HepG2 (cell line): ENCODE results near the gene TAF1B. TPM values are rescaled to one million over a fixed set of nuclear protein-coding genes. Genes with fewer than 3 reads are reported as not detected.
A peak's percentile ranks its signal among the peaks of the same experiment; 100 is the strongest.

Experiments
- CC2D1A ChIP-seq: sonication (generic); formaldehyde crosslinking; IDR thresholded peaks from 2 replicates; pipeline ENCODE4 v1.8.1; 2023; ENCODE audit warnings: mild to moderate bottlenecking, missing genetic modification reagents
- DNMT3B ChIP-seq: conservative IDR thresholded peaks from 2 replicates; pipeline ENCODE4 v1.6.1; 2016; ENCODE audit warnings: missing biosample characterization, control low read depth
- ELF1 ChIP-seq: sonication (generic); formaldehyde crosslinking; IDR thresholded peaks from 2 replicates; pipeline ENCODE4 v1.4.0; 2020; ENCODE audit warnings: missing genetic modification reagents
- HDAC1 ChIP-seq: sonication (generic); formaldehyde crosslinking; IDR thresholded peaks from 2 replicates; pipeline ENCODE4 v1.5.1; 2020; ENCODE audit warnings: mild to moderate bottlenecking, missing genetic modification reagents
- HNRNPLL ChIP-seq: fragments of 200-400 bp; formaldehyde crosslinking; IDR thresholded peaks from 2 replicates; pipeline ENCODE4 v1.6.1; 2017; ENCODE audit warnings: mild to moderate bottlenecking, low read depth, low read length; ENCODE audit not compliant: poor library complexity, severe bottlenecking
- RBM22 ChIP-seq: fragments of 200-400 bp; formaldehyde crosslinking; optimal IDR thresholded peaks from 2 replicates; pipeline ENCODE3; 2017; ENCODE audit warnings: mild to moderate bottlenecking, low read length, moderate library complexity
- SP4 ChIP-seq: sonication (generic); formaldehyde crosslinking; IDR thresholded peaks from 2 replicates; pipeline ENCODE4 v1.8.1; 2023; ENCODE audit warnings: mild to moderate bottlenecking, missing genetic modification reagents
- TBX3 ChIP-seq: fragments of 450-650 bp; IDR thresholded peaks from 2 replicates; pipeline ENCODE4 v1.6.1; 2017; ENCODE audit warnings: antibody characterized with exemption, mild to moderate bottlenecking, inconsistent platforms, borderline replicate concordance
- YEATS4 ChIP-seq: sonication (generic); formaldehyde crosslinking; IDR thresholded peaks from 2 replicates; pipeline ENCODE4 v1.4.0; 2020; ENCODE audit warnings: missing genetic modification reagents, borderline replicate concordance
- ZFP90 ChIP-seq: sonication (generic); formaldehyde crosslinking; IDR thresholded peaks from 2 replicates; pipeline ENCODE4 v1.8.0; 2022; ENCODE audit warnings: missing genetic modification reagents, mild to moderate bottlenecking, inconsistent platforms, borderline replicate concordance
- ZHX1 ChIP-seq: sonication (generic); formaldehyde crosslinking; IDR thresholded peaks from 2 replicates; pipeline ENCODE4 v1.8.1; 2022; ENCODE audit warnings: low read depth, mild to moderate bottlenecking, missing genetic modification reagents
- ZNF124 ChIP-seq: sonication (generic); formaldehyde crosslinking; IDR thresholded peaks from 2 replicates; pipeline ENCODE4 v1.4.0; 2020; ENCODE audit warnings: missing genetic modification reagents
- ZNF329 ChIP-seq: sonication (generic); formaldehyde crosslinking; IDR thresholded peaks from 2 replicates; pipeline ENCODE4 v1.9.0; 2021; ENCODE audit warnings: low read depth, mild to moderate bottlenecking, missing genetic modification reagents
- ZNF547 ChIP-seq: sonication (generic); formaldehyde crosslinking; IDR thresholded peaks from 2 replicates; pipeline ENCODE4 v1.5.1; 2020; ENCODE audit warnings: mild to moderate bottlenecking, missing genetic modification reagents
- ZNF605 ChIP-seq: sonication (generic); formaldehyde crosslinking; IDR thresholded peaks from 2 replicates; pipeline ENCODE4 v1.8.0; 2022; ENCODE audit warnings: mild to moderate bottlenecking, missing genetic modification reagents
- ZUFSP ChIP-seq: sonication (generic); formaldehyde crosslinking; IDR thresholded peaks from 2 replicates; pipeline ENCODE4 v1.9.0; 2021; ENCODE audit warnings: missing genetic modification reagents, mild to moderate bottlenecking, borderline replicate concordance
- polyA plus RNA-seq, 8 experiments: library from polyadenylated mRNA; depleted of rRNA in 3 of 8; stranded (reverse) in 7 of 8; unstranded in 1 of 8; fragments of >200 nt; fragmentation: Illumina TruSeq in 4 of 8; extraction: Trizol in 4 of 8; gene quantifications; 2 replicates each; pipeline versions ENCODE4 v1.2.1 to v1.2.3, GENCODE V29; 2011 to 2016; ENCODE audit warnings: low read depth in 4 of 8, missing spikeins in 1 of 8, mixed read lengths in 1 of 8; ENCODE audit not compliant: insufficient read depth in 1 of 8
- total RNA-seq, 5 experiments: library from RNA; depleted of rRNA; stranded (reverse); fragments of >200 nt; fragmentation: Illumina TruSeq; extraction: Trizol; gene quantifications; 2 replicates each; pipeline ENCODE4 v1.2.3, GENCODE V29; 2016; ENCODE audit warnings: low read depth in 1 of 5
- TF ChIP-seq, protein P1 (sequence below): sonication (generic); formaldehyde crosslinking; IDR thresholded peaks from 2 replicates; pipeline ENCODE4 v1.9.0; 2022; ENCODE audit warnings: missing genetic modification reagents, mild to moderate bottlenecking, borderline replicate concordance
- TF ChIP-seq, protein P2 (sequence below): sonication (generic); formaldehyde crosslinking; IDR thresholded peaks from 2 replicates; pipeline ENCODE4 v1.4.0; 2020; ENCODE audit warnings: missing genetic modification reagents
- TF ChIP-seq, protein P3 (sequence below): IDR thresholded peaks from 2 replicates; pipeline ENCODE4 v1.6.1; 2016; ENCODE audit warnings: missing compliant biosample characterization, missing genetic modification reagents, borderline replicate concordance

TAF1B gene
- total and polyA plus RNA-seq, 2 of the 13 experiments (the other 11 are each of a cell fraction or from before 2014, with no cell fraction given): 13.3 to 27.7 TPM

GRCh38 chr2:9949992-9950520 lies 106.8 kb downstream of the TAF1B start (continued):
- no peak for TF ChIP-seq ZFP90
- no peak for TF ChIP-seq ZNF124
- no peak for TF ChIP-seq CC2D1A (CRISPR knock-in tag)
- TF ChIP-seq ELF1 (CRISPR knock-in tag): no peak
- TF ChIP-seq ZNF547 (CRISPR knock-in tag): no peak
- no peak for TF ChIP-seq HNRNPLL
- no peak for TF ChIP-seq ZHX1 (CRISPR knock-in tag)
- TF ChIP-seq, protein P1, sequence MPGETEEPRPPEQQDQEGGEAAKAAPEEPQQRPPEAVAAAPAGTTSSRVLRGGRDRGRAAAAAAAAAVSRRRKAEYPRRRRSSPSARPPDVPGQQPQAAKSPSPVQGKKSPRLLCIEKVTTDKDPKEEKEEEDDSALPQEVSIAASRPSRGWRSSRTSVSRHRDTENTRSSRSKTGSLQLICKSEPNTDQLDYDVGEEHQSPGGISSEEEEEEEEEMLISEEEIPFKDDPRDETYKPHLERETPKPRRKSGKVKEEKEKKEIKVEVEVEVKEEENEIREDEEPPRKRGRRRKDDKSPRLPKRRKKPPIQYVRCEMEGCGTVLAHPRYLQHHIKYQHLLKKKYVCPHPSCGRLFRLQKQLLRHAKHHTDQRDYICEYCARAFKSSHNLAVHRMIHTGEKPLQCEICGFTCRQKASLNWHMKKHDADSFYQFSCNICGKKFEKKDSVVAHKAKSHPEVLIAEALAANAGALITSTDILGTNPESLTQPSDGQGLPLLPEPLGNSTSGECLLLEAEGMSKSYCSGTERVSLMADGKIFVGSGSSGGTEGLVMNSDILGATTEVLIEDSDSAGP: 0 out of 2 replicates have a peak, but pooled peaks have one; percentile 8
- no peak for TF ChIP-seq SP4 (CRISPR knock-in tag)
- TF ChIP-seq, protein P2, sequence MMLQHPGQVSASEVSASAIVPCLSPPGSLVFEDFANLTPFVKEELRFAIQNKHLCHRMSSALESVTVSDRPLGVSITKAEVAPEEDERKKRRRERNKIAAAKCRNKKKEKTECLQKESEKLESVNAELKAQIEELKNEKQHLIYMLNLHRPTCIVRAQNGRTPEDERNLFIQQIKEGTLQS: no peak
- no peak for TF ChIP-seq ZNF605 (CRISPR knock-in tag)
- no peak for TF ChIP-seq RBM22
- TF ChIP-seq DNMT3B (CRISPR knock-in tag): no peak
- TF ChIP-seq YEATS4 (CRISPR knock-in tag): no peak
- no peak for TF ChIP-seq ZUFSP (CRISPR knock-in tag)
- no peak for TF ChIP-seq TBX3
- no peak for TF ChIP-seq ZNF329 (CRISPR knock-in tag)
- TF ChIP-seq, protein P3, sequence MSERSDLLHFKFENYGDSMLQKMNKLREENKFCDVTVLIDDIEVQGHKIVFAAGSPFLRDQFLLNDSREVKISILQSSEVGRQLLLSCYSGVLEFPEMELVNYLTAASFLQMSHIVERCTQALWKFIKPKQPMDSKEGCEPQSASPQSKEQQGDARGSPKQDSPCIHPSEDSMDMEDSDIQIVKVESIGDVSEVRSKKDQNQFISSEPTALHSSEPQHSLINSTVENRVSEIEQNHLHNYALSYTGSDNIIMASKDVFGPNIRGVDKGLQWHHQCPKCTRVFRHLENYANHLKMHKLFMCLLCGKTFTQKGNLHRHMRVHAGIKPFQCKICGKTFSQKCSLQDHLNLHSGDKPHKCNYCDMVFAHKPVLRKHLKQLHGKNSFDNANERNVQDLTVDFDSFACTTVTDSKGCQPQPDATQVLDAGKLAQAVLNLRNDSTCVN (CRISPR knock-in tag): no peak
- no peak for TF ChIP-seq HDAC1 (CRISPR knock-in tag)
